Activated gamma-delta T cell treated with Interleukin-2 at 50 U/mL for 16 hours (primary cell): ENCODE data around the gene TPRA1.

Experiments
- DNase-seq: peaks from one replicate; pipeline ENCODE4 v3.0.0-alpha.2; 2020

TPRA1 gene

GRCh38 chr3:127590593-127591465 lies at the start of gene TPRA1:
TPRA1 (minus strand) TSS chr3:127590733; CDS start chr3:127580146, 10,587 bp downstream.
- peak; percentile 76 for DNase-seq

GRCh38 chr3:127640042-127640355 lies 49.5 kb upstream of the TPRA1 start:
- DNase-seq, result no peak

GRCh38 chr3:127639173-127640041 lies 48.9 kb upstream of the TPRA1 start:
- no peak for DNase-seq

GRCh38 chr3:127637971-127638370 lies 47.4 kb upstream of the TPRA1 start:
- no peak for DNase-seq

- no peak for DNase-seq
Measured at GRCh38 chr3:127637546-127637945, 47.0 kb upstream of the TPRA1 start.

- DNase-seq, result no peak
Measured at GRCh38 chr3:127634653-127635052, 44.1 kb upstream of the TPRA1 start.

GRCh38 chr3:127632035-127632820 lies 41.7 kb upstream of the TPRA1 start:
- DNase-seq, result no peak

GRCh38 chr3:127630811-127631714 lies 40.5 kb upstream of the TPRA1 start:
- no peak for DNase-seq

GRCh38 chr3:127629467-127630403 lies 39.2 kb upstream of the TPRA1 start:
- DNase-seq, result peak; percentile 31

GRCh38 chr3:127628788-127629466 lies 38.4 kb upstream of the TPRA1 start, which contains the start of gene PODXL2:
PODXL2 (plus strand) TSS chr3:127629185; CDS start chr3:127629220, 35 bp downstream.
- peak; percentile 18 for DNase-seq

GRCh38 chr3:127628426-127628787 lies 37.9 kb upstream of the TPRA1 start:
- DNase-seq, result no peak

GRCh38 chr3:127625821-127626220 lies 35.3 kb upstream of the TPRA1 start:
- no peak for DNase-seq

- no peak for DNase-seq
Measured at GRCh38 chr3:127624063-127624462, 33.5 kb upstream of the TPRA1 start.

- no peak for DNase-seq
Measured at GRCh38 chr3:127622772-127623576, 32.4 kb upstream of the TPRA1 start.

- DNase-seq, result no peak
Measured at GRCh38 chr3:127622031-127622430, 31.5 kb upstream of the TPRA1 start.

GRCh38 chr3:127620637-127621375 lies 30.3 kb upstream of the TPRA1 start:
- no peak for DNase-seq

GRCh38 chr3:127618891-127619290 lies 28.4 kb upstream of the TPRA1 start:
- no peak for DNase-seq

- DNase-seq, result no peak
Measured at GRCh38 chr3:127616836-127617605, 26.5 kb upstream of the TPRA1 start.
